GM19324 (cell line): ENCODE data around the gene ADGRG6.

Experiments
- ATAC-seq: cut with Tn5 transposase; IDR thresholded peaks from one replicate; pipeline ENCODE4 v1.9.1; 2021; ENCODE audit warnings: mild to moderate bottlenecking, moderate library complexity; ENCODE audit not compliant: unreplicated experiment, low FRiP score

The ADGRG6 gene

GRCh38 chr6:142469220-142469619 lies 167.4 kb downstream of the ADGRG6 start:
- no peak for ATAC-seq

DNA sequence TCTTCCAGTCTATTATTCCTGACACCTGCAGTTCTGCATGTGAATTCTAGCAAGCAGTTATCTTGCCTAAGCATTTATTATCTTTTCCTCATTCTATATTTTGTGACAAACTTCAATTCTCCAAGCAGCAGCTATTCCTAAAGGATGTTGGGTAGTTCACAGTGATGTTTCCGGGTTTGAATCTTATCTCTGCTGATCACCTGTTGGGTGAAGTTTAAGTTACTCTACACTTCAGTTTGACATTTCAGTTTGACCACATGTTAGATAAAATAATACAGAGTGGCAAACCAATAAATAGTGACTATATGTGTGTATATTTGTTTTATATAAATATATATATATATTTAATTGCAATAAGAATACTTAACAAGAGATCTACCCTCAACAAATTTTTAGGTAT lies 168.6 kb downstream of the ADGRG6 start:
- ATAC-seq: no peak

DNA sequence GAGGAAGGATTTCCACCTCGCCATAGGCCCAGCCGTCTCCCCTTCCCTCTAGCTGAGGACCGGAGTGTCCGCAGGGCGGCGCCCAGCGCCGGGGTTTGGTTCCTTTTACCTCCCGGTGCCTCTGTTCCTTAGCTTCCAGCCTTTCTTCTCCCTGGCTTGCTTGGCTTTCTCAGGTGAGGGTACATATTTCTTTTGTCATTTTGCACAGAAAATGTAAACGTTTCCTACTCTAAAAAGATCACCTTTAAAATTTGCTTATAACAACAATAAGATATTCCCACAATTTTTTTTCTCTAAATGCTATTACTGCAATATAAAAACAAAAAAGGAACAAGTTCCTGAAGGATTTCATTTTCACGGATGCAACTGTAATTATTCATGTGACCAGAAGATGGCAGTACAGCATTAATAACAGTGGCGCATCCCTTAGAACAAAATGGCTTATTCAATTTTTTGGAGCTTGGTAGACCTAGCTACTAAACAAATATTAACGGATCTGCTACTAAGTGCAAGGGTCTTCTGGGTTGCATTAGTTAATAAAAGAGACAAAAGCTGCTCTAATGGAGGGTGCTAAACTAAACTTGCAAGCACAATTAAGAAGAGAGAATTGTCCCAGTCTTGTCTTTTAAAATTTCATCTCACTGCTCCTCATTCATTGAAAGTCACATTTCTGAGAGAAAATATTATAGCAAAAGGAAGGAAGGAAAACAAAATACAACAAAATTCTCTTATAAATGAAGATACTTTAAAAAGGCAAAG lies 172.9 kb downstream of the ADGRG6 start:
- no peak for ATAC-seq

DNA sequence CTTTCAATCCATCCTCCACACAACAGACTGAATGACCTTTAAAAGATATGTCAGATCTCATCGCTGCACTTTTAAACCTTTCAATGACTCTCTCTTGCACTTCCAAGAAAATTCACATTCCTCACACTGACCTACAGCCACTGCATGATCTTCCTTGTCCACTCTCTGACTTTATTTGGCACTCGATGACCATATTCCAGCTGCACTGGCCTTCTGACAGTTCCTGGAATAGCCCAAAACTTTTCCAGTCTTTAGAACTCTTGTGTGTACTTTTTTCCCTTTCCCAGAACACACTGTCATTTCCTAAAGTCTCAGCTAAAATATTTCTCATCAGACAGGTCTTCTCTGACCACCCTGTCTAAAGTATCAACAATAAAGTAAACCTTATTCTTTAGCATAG lies 174.6 kb downstream of the ADGRG6 start:
- ATAC-seq: no peak

DNA sequence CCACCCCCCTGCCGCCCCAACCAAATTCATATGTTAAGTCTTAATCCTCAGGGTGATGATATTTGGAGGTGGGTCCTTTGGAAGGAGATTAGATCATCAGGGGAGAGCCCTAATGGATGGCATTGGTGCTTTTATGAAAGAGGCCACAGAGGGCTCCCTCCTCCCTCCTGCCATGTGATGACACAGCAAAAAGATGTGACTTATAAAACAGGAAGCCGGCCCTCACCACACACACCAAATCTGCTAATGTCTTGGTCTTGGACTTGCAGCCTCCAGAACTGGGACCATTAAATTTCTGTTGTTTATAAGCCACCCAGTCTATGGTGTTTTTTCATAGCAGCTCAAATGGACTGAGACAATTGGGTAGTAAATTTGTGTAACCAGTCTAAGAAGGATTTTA lies 176.3 kb downstream of the ADGRG6 start:
- ATAC-seq: no peak

- ATAC-seq: no peak
Observed at GRCh38 chr6:142481466-142481865, 179.7 kb downstream of the ADGRG6 start.

GRCh38 chr6:142482249-142482648 lies 180.4 kb downstream of the ADGRG6 start:
- ATAC-seq: no peak

DNA sequence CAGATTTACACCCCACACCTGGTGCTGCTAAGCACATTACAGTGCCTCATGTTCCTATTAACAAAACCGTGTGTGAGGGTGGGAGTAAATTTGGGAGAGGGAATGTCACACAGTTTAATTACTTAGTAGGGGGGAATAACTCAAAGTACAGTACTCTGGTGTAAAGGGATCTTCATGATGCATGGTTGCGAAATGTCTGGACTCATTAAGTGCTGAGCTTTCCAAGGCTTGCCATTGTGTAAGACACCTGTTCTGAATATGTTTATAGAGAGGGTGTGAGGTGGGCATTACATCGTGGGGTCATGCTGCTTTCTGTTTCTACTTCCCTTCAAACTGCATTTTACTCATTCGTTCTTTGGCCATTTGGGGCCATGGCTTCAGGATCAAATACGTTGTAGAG lies 181.2 kb downstream of the ADGRG6 start:
- ATAC-seq: no peak

DNA sequence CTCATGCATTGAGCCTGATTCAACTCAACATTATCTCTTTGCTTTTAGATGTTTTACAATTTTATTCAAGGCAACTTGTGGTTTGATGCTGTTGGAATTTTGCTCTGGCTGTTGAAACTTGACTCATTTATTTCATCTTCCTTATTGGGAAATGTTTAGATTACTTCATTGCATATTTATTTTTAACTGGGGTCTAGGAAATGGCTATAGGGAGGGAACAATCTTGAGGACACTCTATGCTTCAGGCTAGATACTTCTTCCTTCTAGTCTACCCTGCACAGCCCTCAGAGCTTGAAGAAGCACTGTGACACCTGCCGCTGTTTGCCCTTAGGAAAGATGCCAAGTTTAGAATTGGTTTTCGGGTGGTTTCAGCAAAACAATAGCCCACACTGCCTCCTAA lies 183.4 kb downstream of the ADGRG6 start:
- no peak for ATAC-seq

- no peak for ATAC-seq
Observed at GRCh38 chr6:142489722-142490610, 188.2 kb downstream of the ADGRG6 start.
